ENCODE results near the gene FYN.
"Not testable (repeated sequence)": the region's sequence is repeated elsewhere in the genome, so short reads cannot be mapped to it uniquely, and the experiment has no call there.

Gene FYN

GRCh38 chr6:111650049-111650448 is 223.2 kb downstream of the FYN start:
- no peak for DNase-seq

GRCh38 chr6:111648100-111648499 is 225.2 kb downstream of the FYN start:
- DNase-seq = no peak

- DNase-seq = no peak
Observed at GRCh38 chr6:111646942-111647341, 226.3 kb downstream of the FYN start.

DNA sequence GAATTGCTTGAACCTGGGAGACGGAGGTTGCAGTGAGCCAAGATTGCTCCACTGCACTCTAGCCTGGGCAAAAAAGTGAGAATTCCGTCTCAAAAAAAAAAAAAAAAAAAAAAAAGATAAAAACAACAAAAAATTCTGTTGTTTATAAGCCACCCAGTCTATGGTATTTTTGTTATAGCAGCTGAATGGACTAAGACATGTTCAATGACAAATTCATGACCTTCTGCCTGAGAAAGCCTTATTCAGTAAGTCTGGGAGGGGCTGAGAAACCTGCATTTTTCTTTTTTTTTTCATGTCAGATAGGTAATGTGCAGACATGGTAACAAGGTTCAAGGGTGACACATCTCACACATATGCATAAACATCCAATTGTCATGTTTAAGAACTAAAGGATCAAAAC is 227.2 kb downstream of the FYN start:
- DNase-seq = no peak

GRCh38 chr6:111644893-111645430 is 228.3 kb downstream of the FYN start:
- DNase-seq = no peak

GRCh38 chr6:111642463-111643158 is 230.6 kb downstream of the FYN start:
- DNase-seq = peak; percentile 37 to 71

DNA sequence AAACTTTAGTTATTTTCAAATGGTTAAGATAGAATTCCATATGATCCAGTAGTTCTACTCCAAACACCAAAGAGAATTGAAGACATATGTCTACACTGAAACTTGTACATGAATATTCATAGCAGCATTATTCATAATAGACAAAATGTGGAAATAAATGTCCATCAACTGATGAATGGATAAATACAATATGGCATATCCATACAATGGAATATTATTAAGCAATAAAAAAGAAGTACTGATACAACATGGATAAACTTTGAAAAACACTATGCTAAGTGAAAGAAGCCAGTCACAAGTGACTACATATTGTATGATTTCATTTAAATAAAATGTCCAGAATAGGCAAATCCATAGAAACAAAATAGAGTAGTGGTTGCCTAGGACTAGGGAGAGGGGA is 234.0 kb downstream of the FYN start:
- no peak for DNase-seq

GRCh38 chr6:111634981-111635380 is 238.3 kb downstream of the FYN start:
- DNase-seq = not testable (repeated sequence)

DNA sequence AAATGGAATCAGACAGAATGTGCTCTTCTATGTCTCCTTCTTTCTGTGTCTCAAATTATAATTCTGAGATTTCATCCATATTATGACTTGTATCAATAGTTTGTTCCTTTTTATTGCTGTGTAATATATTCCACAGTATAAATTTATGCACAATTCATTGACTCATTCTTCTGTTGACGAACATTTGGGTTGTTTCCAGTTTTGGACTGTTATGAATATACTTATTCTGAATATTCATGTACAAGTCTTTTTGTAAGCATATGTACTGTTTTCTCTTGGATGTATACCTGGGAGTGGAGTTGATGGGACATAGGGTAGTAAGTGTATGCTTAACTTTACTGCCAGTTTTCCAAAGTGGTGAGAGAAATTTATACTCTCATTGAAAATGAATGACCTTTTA is 239.4 kb downstream of the FYN start:
- no peak for DNase-seq

GRCh38 chr6:111632468-111633247 is 240.6 kb downstream of the FYN start:
- DNase-seq = no peak

GRCh38 chr6:111631903-111632460 is 241.3 kb downstream of the FYN start:
- DNase-seq = no peak

- no peak for DNase-seq
Observed at GRCh38 chr6:111631018-111631417, 242.2 kb downstream of the FYN start.

DNA sequence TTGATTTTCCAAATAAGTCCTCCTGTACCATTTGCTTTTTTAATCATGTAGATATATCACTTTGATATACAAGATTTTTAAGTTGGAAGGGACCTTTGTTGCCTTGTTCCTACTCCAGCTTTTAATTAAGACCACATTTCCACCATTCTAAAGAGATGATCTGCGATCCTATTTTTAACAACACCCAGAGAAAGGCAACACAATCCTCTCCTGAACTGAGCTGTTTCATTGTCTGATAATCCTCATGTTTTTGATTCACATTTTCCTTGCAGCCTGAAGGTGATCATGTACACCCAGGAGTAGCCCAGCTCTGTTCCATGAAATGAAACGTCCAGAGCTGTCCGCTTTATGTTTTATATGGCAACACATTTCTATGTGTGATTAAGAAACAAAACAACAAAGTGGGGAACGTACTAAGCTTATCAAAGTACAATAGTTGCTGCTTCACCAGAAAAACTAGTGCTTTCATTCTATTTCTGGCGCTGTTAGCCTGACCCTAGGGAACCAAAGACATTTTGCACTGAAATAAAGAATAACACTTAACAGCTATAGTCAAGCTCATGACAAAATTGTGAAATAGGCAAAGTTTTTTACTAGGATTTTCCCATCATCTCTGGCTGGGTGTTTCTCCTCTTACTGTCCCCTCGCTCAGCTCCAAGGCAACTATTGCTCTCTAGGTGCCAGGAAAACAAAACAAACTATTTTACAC is 245.0 kb downstream of the FYN start:
- no peak for DNase-seq

- no peak for DNase-seq
Observed at GRCh38 chr6:111626441-111626840, 246.8 kb downstream of the FYN start.

GRCh38 chr6:111625461-111626391 is 247.5 kb downstream of the FYN start:
- no peak for DNase-seq

DNA sequence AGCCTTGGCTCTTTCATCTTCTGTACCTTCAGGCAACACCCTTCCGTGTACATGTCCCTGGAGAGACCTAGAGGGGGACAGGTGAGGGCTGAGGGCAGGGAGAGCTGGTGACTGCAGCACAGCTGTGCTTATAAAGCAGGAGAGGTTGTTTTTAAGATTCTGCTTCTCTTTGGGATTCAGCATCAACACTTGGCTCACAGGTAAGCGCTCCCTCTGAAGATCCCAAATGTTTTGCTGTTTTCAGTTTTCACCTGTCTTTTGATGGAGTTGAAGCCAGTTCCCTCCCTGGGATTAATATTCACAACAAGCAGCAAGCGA is 248.2 kb downstream of the FYN start:
- DNase-seq = no peak

- no peak for DNase-seq
Observed at GRCh38 chr6:111624401-111625098, 248.7 kb downstream of the FYN start.

DNA sequence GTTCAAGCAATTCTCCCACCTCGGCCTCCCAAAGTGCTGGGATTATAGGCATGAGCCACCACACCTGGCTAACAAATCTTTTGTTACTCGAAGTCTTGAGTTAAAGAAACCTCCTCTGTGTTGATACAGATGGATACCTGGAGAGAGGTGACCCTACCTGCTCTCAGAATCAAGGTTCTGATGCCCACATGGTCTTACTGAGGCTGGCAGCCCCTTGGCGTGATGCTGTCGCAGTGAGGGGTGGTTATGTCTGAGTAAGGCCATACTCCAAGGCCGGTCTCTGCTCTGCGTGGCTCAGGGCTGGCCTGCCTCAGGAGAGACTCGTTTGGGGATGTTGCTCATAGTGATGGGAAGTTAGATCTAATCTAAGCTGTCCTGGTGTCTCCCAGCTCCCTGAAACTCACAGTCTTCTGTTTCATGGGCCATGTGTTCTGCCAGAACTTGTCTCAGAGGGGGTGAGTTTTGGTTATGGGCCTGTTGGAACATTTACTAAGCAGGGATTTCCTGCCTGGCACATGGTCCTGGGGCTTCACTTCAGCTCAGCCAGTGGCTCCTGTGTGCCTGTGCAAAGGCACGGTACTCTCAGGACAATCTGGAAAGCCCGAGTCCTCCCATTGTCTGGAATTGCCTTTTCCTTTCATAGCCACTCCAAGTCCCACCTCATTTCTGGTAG is 250.1 kb downstream of the FYN start:
- no peak for DNase-seq

- no peak for DNase-seq
Observed at GRCh38 chr6:111620169-111620568, 253.1 kb downstream of the FYN start.

- no peak for DNase-seq
Observed at GRCh38 chr6:111618407-111618806, 254.8 kb downstream of the FYN start.

GRCh38 chr6:111617149-111617548 is 256.1 kb downstream of the FYN start:
- no peak for DNase-seq
